ENCODE measurements around the gene WDR33.
A peak's percentile ranks its signal among the peaks of the same experiment; 100 is the strongest.

The WDR33 gene

DNA sequence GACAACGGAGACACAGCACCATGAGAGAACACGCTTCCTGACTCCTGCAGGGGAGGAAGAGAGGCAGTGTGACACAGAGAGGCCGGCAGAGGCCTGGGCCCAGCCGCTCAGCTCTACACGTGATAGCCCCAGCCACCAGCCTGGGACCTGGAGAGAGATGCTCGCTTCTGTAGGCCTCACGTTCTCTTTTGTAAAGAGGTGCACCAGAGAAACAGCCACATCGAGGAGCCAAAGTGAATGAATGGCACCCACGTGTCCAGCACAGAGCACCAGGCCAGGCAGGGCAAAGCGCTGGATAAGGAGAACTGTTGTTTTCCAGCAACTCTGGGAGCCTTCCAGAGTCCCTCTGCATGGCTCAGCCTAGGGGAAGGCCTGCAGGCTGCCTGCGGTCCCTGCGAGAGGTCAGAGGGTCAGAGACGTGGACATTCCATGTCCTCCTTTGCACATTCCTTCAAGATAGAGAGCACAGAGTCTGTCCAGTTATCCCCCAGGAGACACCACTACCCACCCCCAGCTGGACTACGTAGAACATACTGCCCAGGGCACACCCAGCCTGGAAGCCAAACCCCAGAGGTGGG is 149.8 kb downstream of the WDR33 start:
- peak; percentile 0 for DNase-seq
- TF ChIP-seq, protein P1, sequence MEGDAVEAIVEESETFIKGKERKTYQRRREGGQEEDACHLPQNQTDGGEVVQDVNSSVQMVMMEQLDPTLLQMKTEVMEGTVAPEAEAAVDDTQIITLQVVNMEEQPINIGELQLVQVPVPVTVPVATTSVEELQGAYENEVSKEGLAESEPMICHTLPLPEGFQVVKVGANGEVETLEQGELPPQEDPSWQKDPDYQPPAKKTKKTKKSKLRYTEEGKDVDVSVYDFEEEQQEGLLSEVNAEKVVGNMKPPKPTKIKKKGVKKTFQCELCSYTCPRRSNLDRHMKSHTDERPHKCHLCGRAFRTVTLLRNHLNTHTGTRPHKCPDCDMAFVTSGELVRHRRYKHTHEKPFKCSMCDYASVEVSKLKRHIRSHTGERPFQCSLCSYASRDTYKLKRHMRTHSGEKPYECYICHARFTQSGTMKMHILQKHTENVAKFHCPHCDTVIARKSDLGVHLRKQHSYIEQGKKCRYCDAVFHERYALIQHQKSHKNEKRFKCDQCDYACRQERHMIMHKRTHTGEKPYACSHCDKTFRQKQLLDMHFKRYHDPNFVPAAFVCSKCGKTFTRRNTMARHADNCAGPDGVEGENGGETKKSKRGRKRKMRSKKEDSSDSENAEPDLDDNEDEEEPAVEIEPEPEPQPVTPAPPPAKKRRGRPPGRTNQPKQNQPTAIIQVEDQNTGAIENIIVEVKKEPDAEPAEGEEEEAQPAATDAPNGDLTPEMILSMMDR (IDR thresholded peaks at IDR 0.05; ENCODE audit: low read depth, low read length): no peak
- H3K27me3 ChIP-seq: peaks cover 18% of the 10 kb centered on the region

DNA sequence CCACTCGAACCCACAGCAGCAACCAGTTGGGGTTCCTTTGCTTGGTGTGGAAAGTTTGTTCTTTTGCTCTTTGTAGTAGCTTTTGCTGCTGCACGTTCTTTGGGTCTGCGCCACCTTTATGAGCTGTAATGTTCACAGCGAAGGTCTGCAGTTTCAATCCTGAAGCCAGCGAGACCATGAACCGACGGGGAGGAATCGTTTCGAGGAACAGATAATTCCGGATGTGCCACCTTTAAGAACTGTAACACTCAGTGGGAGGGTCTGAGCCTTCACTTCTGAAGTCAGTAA is 150.7 kb downstream of the WDR33 start:
- Histone ChIP-seq H3K4me1 (no peaks in the 10 kb centered on the region), H3K4me3 (ENCODE audit: low read depth, low read length) (no peak overlapping the region), H3K9me3 (no peaks in the 10 kb centered on the region), H3K36me3 (no peaks in the 10 kb centered on the region), H3K27me3 (peaks cover 15% of the 10 kb centered on the region)
- TF ChIP-seq, protein P1 (IDR thresholded peaks at IDR 0.05; ENCODE audit: low read depth, low read length): no peak
- DNase-seq: no peak

More for the DNA sequence above, 149.8 kb downstream of the WDR33 start:
- Histone ChIP-seq H3K4me1 (no peaks in the 10 kb centered on the region), H3K4me3 (ENCODE audit: low read depth, low read length) (no peak overlapping the region), H3K36me3 (no peaks in the 10 kb centered on the region), H3K9me3 (no peaks in the 10 kb centered on the region)

DNA sequence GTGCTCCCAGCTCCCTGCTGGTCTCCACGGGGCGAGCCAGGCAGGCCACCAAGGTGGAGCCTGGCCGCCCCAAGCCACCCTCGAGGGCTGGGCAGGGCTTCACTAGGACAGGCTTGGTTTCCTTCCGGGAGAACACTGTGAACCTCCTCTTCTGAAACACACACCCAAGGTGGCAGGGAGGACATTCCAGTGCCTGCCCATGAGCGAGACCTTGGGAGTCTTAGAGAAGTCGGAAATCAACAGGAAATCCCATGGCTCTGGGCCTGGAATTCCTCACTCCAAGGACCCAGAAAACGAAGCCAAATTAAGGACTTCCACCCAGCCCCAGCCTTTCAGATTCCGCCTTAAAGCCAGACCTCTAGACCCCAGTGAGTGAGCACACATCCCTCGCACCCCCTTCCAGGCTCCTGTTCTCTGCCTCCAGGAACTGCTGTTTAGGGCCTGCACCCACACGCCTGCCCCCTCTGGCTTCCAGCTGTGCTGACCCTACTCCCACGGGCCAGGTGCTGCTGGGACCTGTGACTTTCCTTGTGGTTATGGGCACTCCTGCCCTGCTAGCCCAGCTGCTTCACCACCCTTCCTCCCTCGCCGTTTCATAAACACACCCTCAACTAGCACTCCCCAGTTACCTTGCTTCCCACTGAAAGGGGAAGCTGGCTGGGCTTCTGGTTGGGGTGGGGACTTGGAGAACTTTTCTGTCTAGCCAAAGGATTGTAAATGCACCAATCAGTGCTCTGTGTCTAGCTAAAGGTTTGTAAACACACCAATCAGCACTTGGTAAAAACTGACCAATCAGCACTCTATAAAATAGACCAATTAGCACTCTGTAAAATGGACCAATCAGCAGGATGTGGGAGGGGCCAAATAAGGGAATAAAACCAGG is 151.3 kb downstream of the WDR33 start:
- Histone ChIP-seq H3K9me3 (no peaks in the 10 kb centered on the region), H3K4me1 (no peaks in the 10 kb centered on the region), H3K27me3 (peaks cover 9% of the 10 kb centered on the region), H3K36me3 (no peaks in the 10 kb centered on the region), H3K4me3 (ENCODE audit: low read depth, low read length) (no peak overlapping the region)
- peak; percentile 2 for DNase-seq
- TF ChIP-seq, protein P1 (IDR thresholded peaks at IDR 0.05; ENCODE audit: low read depth, low read length): no peak

DNA sequence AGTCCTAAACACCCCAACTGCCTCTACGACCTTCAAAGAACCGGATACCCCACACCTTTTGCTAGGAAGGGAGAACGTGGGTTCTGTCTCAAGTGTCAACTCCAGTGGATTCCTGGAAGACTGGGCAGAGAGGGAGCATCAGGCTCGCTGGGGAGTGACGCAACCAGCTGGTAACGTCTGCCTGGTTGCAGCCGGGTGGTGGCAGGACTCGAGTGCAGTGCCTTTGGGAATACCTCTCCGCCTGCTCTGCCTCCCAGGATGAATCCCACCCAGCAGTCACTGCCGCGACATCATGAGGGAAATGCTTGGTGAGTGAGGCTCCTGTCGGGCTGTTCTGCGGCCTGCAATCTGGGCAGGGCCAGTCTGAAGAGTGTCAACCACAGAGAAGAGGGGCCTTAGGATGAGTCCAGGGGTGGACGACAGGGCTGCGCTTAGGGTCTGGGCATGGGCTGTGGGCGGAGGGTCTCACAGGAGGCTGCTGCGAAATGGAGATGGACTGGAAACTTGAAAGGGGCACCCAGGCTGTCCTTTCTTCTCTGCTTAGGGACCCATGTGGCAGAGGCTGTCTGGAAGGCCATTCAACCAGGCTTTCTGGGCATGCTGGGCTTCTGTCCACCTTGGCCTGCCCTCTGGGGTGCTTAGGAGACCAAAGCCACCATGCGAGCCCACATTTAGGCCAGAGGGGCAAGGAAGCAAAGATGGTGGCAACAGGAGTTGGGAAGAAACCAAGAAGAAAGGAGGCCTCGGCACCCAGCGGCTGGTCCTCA is 152.1 kb downstream of the WDR33 start:
- H3K4me3 ChIP-seq (ENCODE audit: low read depth, low read length): no peak overlapping the region
- peak; percentile 1 for DNase-seq
- no peaks in the 10 kb centered on the region for H3K9me3 ChIP-seq
- H3K27me3 ChIP-seq: peaks cover 1% of the 10 kb centered on the region; the same call in 1 of the 2 replicates
- TF ChIP-seq, protein P1 (IDR thresholded peaks at IDR 0.05; ENCODE audit: low read depth, low read length): no peak
- H3K36me3 ChIP-seq: no peaks in the 10 kb centered on the region
- no peaks in the 10 kb centered on the region for H3K4me1 ChIP-seq

DNA sequence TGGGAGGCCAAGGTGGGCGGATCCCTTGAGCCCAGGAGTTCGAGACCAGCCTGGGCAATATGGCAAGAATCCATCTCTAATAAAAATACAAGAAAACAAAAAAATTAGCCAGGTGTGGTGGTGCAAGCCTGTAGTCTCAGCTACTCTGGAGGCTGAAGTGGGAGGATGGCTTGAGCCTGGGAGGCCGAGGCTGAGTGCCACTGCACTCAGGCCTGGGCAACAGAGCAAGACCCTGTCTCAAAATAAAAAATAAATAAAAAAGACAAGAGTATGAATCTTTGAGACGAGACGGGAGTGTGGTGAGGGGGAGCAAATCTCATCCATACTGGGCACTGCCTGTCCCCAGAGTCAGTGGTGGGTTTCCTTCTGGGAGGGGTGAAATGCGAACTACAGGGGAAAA is 152.8 kb downstream of the WDR33 start:
- no peaks in the 10 kb centered on the region for H3K9me3 ChIP-seq
- H3K36me3 ChIP-seq: no peaks in the 10 kb centered on the region
- no peaks in the 10 kb centered on the region for H3K27me3 ChIP-seq
- no peak for DNase-seq
- H3K4me3 ChIP-seq (ENCODE audit: low read depth, low read length): no peak overlapping the region
- no peaks in the 10 kb centered on the region for H3K4me1 ChIP-seq
- TF ChIP-seq, protein P1 (IDR thresholded peaks at IDR 0.05; ENCODE audit: low read depth, low read length): no peak
